HG02798 (cell line): Measurements from ENCODE around the gene RAN.
A peak's percentile ranks its signal among the peaks of the same experiment; 100 is the strongest.
"Not testable (repeated sequence)": the region's sequence is repeated elsewhere in the genome, so short reads cannot be mapped to it uniquely, and the experiment has no call there.

Experiments used
- ATAC-seq: cut with Tn5 transposase; IDR thresholded peaks from one replicate; pipeline ENCODE4 v1.9.1; 2021; ENCODE audit warnings: mild to moderate bottlenecking; ENCODE audit not compliant: unreplicated experiment, poor library complexity

The RAN gene

GRCh38 chr12:130871286-130872178, at the start of gene RAN:
RAN (plus strand) TSS chr12:130872066; CDS start chr12:130872594, 528 bp downstream.
- peak; percentile 86 for ATAC-seq

GRCh38 chr12:130825771-130826150, 46.1 kb upstream of the RAN start:
- ATAC-seq, result no peak

GRCh38 chr12:130826151-130826801, 45.6 kb upstream of the RAN start:
- no peak for ATAC-seq

- ATAC-seq, result no peak
Observed at GRCh38 chr12:130827432-130827831, 44.4 kb upstream of the RAN start.

- no peak for ATAC-seq
Observed at GRCh38 chr12:130828895-130829294, 43.0 kb upstream of the RAN start.

GRCh38 chr12:130829391-130830245, 42.2 kb upstream of the RAN start:
- ATAC-seq, result no peak

GRCh38 chr12:130830246-130830551, 41.7 kb upstream of the RAN start:
- no peak for ATAC-seq

GRCh38 chr12:130831246-130831645, 40.6 kb upstream of the RAN start:
- no peak for ATAC-seq

- ATAC-seq, result no peak
Observed at GRCh38 chr12:130831876-130832405, 39.9 kb upstream of the RAN start.

- no peak for ATAC-seq
Observed at GRCh38 chr12:130832561-130833209, 39.2 kb upstream of the RAN start.

- no peak for ATAC-seq
Observed at GRCh38 chr12:130835011-130835410, 36.9 kb upstream of the RAN start.

GRCh38 chr12:130835436-130835835, 36.4 kb upstream of the RAN start:
- no peak for ATAC-seq

- ATAC-seq, result peak; percentile 17
Observed at GRCh38 chr12:130838284-130838950, 33.4 kb upstream of the RAN start.

GRCh38 chr12:130838951-130839769, 32.7 kb upstream of the RAN start, which contains the start of gene STX2:
STX2 (minus strand) TSS chr12:130839250; CDS start chr12:130839099, 151 bp downstream.
- ATAC-seq, result peak; percentile 94

- ATAC-seq, result no peak
Observed at GRCh38 chr12:130839770-130840404, 32.0 kb upstream of the RAN start.

GRCh38 chr12:130846369-130846768, 25.5 kb upstream of the RAN start:
- ATAC-seq, result no peak

GRCh38 chr12:130847112-130847511, 24.8 kb upstream of the RAN start:
- ATAC-seq, result no peak

- not testable (repeated sequence) for ATAC-seq
Observed at GRCh38 chr12:130848105-130848504, 23.8 kb upstream of the RAN start.
